GM12892 (cell line): ENCODE data around the gene UTRN.
A peak's percentile ranks its signal among the peaks of the same experiment; 100 is the strongest.

Experiments
- DNase-seq: peaks from one replicate; pipeline ENCODE4 v3.0.0; 2011; ENCODE audit not compliant: insufficient read length
- FAIRE-seq: peaks from 2 replicates; lab custom pipeline; 2011; peaks lifted over from hg19 to GRCh38; lab: Jason Lieb, UNC
- POLR2A ChIP-seq: IDR thresholded peaks from 2 replicates; pipeline ENCODE4 v1.6.1; 2011; ENCODE audit warnings: low read depth, low read length, control low read depth
- POLR2AphosphoS5 ChIP-seq: IDR thresholded peaks from 2 replicates; pipeline ENCODE4 v1.6.1; 2011; ENCODE audit warnings: low read depth, low read length, control low read depth
- TAF1 ChIP-seq: IDR thresholded peaks from 2 replicates; pipeline ENCODE4 v1.6.1; 2011; ENCODE audit warnings: low read depth, mild to moderate bottlenecking, control low read depth, low read length, borderline replicate concordance

Gene UTRN

GRCh38 chr6:144317736-144318135 lies 32.6 kb downstream of the UTRN start:
- FAIRE-seq, result no peak
- no peak for TF ChIP-seq POLR2AphosphoS5
- DNase-seq, result no peak

GRCh38 chr6:144319211-144319610 lies 34.1 kb downstream of the UTRN start:
- no peak for TF ChIP-seq POLR2A
- FAIRE-seq, result no peak
- no peak for DNase-seq

DNA sequence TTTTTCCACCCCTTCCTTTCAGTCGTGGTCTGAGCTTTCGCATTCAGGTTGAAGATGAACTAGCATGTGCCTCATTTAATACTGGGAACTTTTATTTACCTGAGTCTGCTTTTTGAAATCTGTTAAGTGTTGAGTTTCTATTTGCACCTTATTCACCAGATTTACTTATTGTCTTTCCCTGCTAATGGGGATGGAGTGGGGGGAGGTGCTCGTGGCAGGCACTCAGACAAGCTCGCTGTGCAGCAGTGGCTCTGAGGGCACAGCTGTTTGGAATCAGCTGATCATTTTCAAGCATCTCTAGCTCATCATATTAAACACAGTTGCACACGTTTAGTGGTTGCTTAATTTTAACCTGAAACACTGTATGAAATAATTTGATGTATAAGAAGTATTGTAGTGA lies 35.6 kb downstream of the UTRN start:
- DNase-seq, result no peak
- no peak for FAIRE-seq
- TF ChIP-seq POLR2AphosphoS5 (no peak), TAF1 (no peak), POLR2A (no peak)

GRCh38 chr6:144321839-144322591 lies 36.9 kb downstream of the UTRN start:
- FAIRE-seq, result no peak
- TF ChIP-seq TAF1 (no peak), POLR2AphosphoS5 (no peak), POLR2A (no peak)

GRCh38 chr6:144325232-144325631 lies 40.1 kb downstream of the UTRN start:
- FAIRE-seq (no peak), DNase-seq (no peak)
- no peak for TF ChIP-seq POLR2AphosphoS5
- no peak for TF ChIP-seq TAF1
- TF ChIP-seq POLR2A, result no peak

More at GRCh38 chr6:144321839-144322591, 36.9 kb downstream of the UTRN start:
- DNase-seq, result no peak

- FAIRE-seq, result no peak
- DNase-seq, result no peak
- no peak for TF ChIP-seq POLR2AphosphoS5
Measured at GRCh38 chr6:144326393-144326792, 41.3 kb downstream of the UTRN start.

DNA sequence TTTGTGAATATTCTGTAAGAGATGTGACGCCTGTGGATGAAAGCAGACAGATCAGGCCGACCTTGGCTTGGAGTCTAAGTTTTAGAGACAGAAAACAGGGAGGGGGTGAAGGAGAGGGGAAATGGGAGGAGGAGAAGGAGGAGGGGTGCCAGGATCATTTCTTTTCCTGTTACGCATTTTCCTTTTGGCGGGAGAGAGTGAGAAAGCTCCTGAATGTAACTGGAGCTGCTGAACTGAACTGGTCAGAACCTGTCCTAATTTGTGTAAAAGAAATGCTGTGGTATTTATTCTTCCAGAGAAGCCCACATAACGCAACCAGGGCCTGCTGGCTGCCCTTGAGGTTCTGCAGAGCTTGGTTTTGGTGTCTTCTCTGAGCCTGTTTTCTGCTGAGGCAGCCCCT lies 41.9 kb downstream of the UTRN start:
- no peak for FAIRE-seq
- no peak for DNase-seq
- no peak for TF ChIP-seq POLR2AphosphoS5
- no peak for TF ChIP-seq POLR2A
- no peak for TF ChIP-seq TAF1

- FAIRE-seq (no peak), DNase-seq (no peak)
- TF ChIP-seq TAF1, result no peak
- no peak for TF ChIP-seq POLR2A
- TF ChIP-seq POLR2AphosphoS5, result no peak
Measured at GRCh38 chr6:144330017-144330987, 45.2 kb downstream of the UTRN start.

- TF ChIP-seq POLR2AphosphoS5, result no peak
- TF ChIP-seq TAF1, result no peak
- no peak for TF ChIP-seq POLR2A
- DNase-seq (no peak), FAIRE-seq (no peak)
Measured at GRCh38 chr6:144331491-144331969, 46.4 kb downstream of the UTRN start.

DNA sequence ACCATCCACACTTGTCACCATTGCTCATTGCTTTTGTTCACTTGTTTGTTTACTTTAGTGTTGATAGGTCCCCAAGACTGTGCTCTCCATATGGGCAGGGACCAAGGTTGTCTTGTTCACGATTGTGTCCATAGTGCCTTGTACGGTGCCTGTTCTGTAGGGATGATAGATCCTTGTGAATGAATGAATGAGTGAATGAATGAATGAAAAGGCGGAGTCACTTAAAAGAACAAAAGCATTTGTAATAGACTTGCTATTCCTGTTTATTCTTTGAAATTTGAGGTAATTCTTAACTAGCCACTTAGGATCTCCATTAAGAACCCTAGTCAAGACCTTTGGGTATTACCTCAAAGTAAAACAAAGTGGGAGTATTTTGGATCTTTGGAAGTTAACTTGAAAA lies 47.0 kb downstream of the UTRN start:
- DNase-seq (no peak), FAIRE-seq (no peak)
- TF ChIP-seq POLR2A (no peak), TAF1 (no peak), POLR2AphosphoS5 (no peak)

DNA sequence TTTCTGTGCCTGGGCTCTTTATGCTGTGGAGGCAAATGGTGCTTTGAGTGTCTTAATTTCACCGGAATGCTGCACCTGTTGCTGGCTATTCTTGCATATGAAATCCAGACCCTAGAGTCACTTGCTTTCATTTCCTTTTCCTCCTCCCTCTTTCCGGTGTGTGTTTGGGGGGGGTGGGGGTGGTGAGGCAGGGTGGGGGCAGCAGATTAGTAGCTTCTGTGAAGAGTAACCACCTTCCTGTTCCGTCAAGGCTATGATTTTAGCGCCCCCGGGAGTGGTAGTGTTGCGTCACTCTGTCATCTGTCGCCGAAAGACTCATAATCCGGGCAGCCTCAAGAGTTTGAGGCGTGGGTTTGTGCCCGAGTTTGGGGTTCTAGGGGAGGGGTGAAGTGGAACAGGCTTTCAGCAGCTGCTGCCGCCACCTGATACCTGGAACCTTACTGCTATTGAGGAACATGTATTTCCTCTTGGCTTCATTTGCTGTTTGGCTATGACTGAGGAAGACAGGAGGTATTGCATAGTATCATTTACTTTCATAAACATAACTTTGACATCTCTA lies 49.1 kb downstream of the UTRN start:
- DNase-seq (no peak), FAIRE-seq (peak; percentile 27)
- TF ChIP-seq POLR2AphosphoS5, result no peak
- no peak for TF ChIP-seq POLR2A
- TF ChIP-seq TAF1, result no peak
